HG02623 (cell line): Measurements from ENCODE around the gene ZNF205.

Experiments used
- ATAC-seq: cut with Tn5 transposase; IDR thresholded peaks from one replicate; pipeline ENCODE4 v1.9.1; 2021; ENCODE audit warnings: moderate library complexity; ENCODE audit not compliant: unreplicated experiment

ZNF205 gene

DNA sequence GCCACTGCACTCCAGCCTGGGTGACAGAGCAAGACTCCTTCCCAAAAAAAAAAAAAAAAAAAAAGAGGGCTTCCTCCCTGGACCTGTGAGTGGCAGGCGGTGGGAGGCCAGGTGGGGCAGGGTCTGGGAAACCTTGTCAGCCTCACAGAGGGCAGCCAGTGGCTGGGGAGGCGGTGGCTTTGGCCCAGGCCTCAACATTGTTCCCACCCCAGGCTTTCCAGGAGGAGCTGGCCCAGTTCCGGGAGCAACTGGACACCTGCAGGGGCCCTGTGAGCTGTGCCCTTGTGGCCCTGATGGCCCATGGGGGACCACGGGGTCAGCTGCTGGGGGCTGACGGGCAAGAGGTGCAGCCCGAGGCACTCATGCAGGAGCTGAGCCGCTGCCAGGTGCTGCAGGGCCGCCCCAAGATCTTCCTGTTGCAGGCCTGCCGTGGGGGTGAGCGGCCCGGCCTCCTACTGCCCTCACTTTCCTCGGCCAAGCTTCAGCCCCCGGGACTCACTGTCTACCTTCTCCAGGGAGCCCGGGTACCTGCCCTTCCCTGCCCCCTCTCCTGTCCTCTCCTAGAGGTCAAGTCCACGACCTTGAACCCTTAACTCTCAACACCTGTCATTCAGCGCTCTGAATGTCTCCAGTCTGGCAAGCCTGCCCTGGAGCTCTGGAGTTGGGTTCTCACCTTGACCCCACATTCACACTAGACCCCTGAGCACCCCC, 34.8 kb downstream of the ZNF205 start:
- no peak for ATAC-seq

DNA sequence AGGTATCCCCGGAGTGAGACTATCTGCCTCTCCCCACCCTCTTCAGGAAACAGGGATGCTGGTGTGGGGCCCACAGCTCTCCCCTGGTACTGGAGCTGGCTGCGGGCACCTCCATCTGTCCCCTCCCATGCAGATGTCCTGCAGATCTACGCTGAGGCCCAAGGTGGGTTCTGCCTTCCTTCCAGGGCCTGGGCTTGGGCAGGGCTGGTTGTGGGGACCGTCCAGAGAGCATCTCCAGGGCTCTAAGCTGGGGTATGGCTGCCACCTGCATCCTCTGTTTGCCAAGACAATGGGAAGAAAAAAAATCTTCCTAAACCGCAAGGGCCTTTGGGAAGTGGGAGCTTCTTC, 35.3 kb downstream of the ZNF205 start:
- ATAC-seq, result no peak

DNA sequence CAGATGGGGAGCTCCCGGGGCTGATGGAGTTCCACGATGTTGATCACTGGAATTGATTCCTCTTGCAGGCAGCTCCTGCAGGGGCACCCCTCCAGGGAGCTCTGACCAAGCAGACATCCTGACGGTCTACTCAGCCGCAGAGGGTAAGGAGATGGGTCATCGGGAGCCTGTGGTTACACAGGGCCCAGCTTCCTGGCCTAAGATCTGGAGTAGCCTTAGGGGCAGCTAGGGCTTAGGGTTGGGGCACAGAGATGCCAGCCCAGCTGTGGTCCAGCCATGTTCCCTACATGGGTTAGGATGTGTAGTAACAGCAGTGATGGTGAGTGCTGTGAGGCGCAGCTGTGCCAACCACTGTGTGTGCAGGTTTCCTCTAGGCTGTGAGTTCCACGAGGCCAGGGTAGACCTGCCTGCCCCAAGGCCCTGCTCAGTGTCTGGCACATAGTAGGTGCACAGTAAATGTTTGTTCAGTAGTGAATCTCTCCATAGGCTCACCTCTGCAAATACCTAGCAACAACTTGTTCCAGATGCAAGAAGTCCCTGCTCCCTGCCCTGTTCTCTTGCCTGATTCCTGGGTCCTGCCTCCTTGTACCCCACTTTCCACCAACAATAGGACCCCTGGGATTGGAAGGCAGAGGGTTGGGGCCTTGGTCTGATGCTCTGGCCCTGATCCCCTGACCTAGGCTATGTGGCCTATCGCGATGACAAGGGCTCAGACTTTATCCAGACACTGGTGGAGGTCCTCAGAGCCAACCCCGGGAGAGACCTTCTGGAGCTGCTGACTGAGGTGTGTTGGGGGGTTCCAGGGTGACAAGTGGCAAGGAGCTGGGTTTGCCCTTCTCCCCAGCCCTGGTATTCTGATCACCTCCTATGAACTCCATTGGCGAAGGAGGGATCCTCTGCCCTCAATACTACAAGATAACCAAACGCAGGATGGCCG, 36.1 kb downstream of the ZNF205 start:
- ATAC-seq, result no peak

DNA sequence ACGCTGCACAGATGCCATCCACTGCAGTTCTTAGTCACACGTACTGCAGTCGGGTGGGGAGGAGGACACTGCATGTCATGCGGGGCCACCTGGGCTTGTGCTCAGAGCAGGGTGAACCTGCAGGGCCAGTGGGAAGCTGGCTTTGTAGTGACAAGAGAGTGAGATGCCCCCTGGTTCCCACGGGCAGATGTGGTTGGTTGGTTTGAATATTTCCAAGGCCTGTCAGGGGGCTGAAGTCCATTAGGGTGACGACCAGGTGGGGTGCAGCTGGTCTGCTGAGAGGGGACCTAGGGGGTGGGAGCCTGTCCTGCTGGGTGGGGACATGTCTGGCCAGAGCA, 36.8 kb downstream of the ZNF205 start:
- no peak for ATAC-seq

DNA sequence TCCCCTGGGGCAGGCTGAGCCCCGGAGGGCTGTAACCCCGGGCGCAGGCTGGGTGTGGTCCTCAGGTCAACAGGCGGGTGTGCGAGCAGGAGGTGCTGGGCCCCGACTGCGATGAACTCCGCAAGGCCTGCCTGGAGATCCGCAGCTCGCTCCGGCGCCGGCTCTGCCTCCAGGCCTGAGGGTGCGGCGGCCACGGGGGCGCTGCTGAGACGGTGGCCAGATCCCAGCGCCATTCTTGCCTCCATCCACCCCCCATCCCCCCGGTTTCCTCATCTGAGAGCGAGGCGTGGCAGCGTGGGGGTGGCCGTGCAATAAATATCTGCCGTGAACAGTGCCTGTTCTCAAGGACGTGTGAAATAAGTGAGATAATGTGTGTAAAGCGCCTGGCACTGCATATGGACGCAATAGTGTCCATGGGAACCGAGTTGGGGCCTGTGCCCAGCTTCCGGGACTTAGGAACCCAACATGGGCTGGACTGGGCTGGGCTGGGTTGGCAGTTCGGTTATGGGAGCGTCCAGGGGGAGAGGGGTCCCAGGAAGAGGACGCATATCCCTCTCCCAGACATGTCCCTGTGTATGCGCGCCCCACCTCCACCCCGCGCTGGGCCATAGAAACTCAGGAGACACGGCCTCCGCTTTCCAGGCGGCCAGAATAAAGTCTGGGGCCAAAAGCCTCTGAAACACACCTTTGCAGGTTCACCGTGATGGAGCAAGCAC, 37.4 kb downstream of the ZNF205 start:
- no peak for ATAC-seq

DNA sequence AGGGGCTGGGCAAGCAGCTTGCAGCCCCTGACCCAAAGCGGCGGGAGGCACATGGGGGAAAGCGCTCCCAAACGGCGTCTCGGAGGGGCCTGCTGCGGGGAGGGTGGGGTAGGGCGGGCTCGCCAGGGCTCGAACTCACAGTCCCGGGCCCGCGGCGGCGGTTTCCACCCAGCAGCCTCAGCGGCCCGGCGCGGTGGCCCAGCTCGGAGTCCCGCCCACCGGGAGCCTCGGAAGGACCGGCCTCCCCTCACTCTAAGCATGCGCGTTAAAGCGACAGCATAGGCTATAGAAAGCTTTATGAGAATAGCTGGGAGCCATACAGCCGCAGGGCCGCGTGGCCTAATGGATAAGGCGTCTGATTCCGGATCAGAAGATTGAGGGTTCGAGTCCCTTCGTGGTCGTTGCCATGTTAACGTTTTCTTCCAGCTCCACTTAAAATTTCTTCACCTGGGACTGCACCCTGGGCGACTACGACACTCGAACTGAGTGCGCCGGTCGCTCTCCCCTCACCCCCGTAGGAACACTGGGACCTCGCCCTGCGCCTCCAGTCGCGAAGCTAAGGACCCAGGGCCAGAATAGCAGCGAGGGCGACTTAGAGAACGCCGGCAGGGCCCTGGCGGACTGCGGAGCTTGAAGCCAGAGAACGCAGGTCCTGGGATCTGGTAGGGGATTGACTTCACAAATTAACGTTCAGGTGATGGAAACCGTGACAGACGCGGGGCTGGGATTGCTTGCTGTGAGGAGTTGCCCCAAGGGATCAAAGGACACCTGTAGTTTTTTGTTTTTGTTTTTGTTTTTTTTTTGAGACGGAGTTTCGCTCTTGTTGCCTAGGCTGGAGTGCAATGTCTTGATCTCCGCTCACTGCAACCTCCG, 38.2 kb downstream of the ZNF205 start:
- peak; percentile 68 for ATAC-seq

DNA sequence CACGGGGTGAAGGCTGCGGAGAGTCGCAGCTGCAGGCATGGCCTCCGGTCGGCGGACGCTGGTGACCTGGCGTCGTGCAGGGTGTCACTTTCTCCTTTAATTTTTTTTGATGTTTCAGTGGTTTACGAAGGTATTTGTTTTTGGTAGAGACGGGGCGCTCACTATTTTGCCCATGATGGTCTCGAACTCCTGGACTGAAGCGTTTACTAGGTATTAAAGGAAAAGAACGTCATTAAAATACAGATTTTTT, 39.6 kb downstream of the ZNF205 start:
- ATAC-seq, result no peak

DNA sequence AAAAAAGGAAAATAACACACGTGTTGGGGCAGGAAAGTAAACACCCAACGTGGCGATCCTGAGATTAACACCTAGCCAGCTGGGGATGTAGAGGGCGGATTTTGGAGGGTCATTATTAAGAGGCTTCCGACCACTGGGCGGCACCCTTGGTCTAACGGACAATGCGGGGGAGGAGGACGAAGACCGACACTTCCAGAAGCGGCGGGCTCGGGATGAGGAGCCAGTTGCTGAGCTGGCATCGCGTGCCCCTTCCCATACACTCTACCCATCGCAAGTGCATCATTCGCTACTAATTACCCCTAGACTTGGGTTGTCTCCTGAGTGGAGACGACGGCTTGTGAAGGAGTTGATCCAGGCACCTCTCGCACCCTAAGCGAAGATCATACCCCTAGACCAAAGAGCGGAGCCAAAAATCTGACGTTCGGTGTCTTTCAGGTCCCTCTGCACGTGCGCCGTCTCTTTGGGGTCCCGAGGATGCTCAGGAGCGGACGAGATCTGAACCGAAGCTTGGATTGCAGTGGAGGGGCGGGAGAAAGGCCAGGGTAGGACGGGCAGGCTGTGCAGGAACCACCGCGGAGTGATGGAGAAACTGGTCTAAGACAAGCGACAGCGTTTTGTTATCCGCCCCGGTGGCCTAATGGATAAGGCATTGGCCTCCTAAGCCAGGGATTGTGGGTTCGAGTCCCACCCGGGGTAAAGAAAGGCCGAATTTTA, 40.0 kb downstream of the ZNF205 start:
- no peak for ATAC-seq

DNA sequence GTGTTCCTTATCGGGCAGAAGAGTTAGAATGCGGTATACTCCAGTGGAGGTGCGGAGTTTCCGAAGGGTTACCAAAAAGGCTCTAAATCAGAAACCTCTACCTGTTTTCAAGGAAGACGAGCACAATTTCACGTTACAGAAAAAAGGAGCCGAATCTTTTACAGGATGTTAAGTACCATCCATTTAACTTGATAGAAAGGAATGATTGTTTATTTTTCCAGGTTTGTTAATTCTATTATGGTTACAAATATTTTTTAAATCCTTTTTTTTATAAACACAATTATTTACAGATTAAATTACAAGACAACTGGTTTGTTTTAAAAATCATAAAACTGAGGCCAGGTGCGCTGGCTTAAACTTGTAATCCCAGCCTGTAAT, 40.6 kb downstream of the ZNF205 start:
- ATAC-seq, result no peak

DNA sequence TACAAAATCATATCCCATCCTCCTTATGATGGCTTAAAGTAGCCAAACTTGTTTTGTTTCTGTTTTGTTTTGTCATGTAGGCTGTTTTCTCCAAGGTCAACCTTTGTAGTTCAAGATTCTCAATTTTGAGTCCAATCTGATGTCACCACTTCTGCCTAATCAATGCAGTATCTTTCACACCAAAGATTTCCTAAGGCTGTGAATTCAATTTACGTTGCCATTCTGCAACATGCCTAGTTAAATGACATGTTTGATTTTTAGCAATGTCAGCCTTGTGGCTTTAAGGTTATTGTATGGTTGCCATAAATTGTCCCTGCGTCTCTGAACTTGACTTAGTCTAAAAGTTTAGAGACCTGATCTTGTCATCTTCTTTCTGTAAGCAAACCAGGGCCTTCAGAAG, 42.8 kb downstream of the ZNF205 start:
- no peak for ATAC-seq

DNA sequence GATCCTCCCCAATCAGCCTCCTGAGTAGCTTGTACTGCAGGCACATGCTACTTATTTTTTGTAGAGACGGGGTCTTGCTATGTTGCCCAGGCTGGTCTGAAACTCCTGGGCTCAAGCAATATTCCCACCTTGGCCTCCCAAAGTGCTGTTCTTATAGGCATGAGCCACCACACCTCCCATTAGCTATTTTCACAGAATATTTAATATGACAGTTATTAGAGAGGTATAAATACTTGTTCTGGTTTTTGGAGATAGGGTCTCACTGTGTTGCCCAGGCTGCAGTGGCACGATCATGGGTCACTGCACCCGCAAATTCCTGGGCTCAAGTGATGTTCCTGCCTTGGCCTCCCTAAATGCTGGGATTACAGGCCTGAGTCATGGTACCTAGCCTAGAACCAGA, 43.6 kb downstream of the ZNF205 start:
- no peak for ATAC-seq

DNA sequence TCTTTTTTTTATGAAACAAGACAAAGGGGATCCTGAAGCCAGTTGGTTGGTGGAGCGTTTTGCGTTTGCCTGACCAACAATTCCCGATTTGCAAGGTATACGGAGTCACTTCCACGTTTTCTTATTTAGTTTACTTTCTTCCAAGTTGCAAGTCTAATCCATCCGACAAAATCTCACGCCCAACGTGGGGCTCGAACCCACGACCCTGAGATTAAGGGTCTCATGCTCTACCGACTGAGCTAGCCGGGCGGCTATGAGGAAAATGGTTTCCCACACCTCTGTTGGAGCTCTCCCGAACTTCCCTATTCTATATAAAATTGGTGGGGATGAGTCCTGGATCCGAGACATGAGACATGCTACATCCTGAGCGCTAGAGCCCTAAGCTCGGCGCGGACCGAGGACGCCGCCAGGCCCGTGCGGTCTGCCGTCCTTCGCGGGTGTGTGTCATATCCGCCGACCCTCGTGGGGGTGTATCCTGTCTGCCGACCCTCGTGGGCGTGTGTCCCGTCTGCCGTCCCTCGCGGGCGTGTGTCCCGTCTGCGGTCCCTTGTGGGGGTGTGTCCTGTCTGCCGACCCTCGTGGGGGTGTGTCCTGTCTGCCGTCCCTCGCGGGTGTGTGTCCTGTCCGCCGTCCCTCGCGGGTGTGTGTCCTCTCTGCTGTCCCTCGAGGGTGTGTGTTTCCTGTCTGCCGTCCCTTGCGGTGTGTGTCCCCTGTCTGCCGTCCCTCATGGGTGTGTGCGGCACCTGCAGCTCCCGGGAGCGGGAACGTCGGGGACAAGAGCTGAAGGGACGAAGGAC, 45.0 kb downstream of the ZNF205 start:
- no peak for ATAC-seq

DNA sequence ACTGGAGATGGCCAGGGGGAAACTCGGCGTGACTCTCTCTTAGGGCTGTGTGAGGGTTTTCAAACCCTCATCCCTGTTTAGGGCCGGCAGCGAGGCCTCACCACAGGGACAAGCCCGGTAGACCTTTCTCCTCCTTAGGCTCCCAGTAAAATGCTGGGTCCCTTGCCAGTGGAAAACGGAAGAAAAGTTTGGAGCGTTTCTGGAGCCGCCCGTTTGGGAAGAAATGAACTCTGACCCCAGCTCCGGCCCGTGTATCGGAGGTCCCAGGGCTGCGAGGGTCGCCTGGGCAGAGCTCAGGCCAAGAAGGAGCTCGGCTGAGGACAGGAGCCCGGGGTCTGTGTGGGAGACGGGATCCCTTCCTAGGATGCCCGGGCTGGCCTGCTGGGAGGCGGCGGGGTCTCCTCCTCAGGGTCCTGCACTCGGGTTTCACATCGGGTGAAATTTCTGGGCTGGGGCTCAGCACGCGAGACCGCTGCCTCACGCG, 45.7 kb downstream of the ZNF205 start:
- no peak for ATAC-seq

DNA sequence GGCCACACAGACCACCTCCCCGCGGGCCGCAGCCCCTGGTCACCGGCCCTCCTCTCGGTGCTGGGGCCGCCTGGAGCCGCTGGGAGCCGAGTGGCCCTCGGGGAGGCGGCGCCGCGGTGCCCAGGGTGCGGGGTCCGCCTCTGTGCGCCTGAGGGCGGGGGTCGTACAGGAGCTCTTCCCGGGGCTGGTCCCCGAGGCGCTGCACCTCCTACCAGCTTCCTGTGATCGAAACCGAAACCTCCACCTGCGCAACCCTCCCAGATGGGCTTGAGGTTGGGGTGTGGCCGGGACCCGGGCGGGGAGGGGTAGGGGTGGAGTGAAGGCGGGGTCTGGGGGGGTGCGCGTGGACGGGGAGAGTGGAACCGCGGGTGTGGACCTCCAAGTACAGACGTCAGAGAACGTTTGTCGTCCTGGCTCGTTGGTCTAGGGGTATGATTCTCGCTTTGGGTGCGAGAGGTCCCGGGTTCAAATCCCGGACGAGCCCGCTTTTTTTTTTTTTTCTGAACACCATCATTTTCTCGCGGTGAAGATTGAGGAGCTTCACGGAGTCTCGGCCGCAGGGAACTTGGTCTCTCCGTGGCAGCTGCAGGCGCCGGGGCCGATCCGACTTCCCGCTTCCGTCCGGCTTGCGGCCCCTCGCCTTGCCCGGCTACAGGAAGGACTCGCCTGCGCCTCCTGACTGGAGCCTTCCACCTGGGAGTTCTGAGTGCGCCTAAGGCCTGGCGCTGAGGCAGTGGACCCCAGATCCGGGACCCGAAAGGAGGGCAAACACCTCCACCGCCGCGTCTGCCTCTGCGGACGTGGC, 46.3 kb downstream of the ZNF205 start:
- no peak for ATAC-seq

DNA sequence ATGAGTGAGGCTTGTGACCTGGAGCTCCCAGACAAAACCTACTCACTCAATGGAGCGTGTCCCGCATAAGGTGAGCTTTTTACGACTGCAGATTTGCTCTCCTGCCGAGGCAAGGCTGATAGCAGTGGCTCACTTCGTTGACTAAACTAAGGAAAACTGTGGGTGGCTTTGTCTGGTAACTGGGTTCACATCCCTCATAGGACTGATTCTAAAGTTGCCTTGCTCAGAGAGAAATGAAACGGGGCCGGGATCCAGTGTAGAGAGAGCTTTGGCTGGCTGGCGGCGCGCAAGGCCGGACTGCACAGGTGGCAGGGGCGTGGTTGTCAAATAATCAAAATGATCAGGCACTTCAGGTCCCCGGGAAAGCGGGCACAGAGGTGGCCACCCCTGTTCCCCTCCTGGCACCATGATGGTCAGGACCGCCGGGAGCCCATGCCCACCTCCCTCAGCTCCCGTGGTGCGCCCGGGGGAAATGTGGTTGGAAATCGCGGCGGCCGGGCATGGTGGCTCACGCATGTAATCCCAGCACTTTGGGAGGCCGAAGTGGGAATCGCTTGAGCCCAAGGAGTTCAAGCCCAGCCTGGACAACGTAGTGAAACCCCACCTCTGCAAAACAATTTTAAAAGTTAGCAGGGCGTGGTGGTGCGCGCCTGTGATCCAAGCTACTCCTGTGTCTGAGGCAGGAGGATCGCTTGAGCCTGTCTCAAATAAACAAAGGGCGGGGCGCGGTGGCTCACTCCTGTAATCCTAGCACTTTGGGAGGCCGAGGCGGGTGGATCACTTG, 49.0 kb downstream of the ZNF205 start:
- ATAC-seq, result no peak

DNA sequence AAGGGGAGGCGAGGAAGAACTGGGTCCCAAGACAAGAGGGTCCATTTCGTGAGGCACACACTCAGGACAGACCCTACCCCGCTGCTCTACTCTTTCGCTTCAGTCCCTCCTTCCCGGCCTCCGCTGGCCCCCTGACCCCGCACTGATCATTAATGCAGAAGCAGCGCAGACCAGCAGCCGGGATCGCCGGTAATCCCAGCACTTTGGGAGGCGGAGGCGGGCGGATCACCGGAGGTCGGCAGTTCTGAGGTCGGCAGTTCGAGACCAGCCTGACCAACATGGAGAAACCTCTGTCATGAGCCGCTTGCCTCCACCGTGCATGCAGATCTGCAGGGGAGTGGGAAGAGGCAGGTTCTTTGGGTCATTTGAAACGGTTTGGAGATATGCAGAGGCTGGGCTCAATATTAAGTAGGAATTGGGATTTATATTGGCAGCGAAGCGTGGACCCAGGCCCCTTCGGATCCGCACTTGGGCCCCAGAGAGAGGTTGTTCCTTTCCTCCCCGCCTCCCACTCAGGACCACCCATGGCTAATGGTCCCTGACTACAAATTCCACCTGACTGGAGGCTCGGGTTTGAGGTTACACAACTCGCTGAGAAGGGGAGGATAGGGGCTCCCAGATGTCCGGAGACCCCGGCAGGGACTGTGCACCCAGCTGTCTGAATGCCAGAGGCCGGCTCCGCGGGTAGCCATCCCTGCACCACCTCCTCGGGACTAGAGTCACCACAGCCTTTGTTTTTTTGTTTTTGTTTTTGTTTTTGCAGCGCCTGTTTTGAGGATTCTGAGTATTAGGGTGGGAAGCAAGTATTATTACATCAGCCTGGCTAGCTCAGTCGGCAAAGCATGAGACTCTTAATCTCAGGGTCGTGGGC, 52.0 kb downstream of the ZNF205 start:
- no peak for ATAC-seq
